Gastrocnemius medialis (tissue), 4 donors: ENCODE results near the gene PPP4R3B. TPM values are rescaled to one million over a fixed set of nuclear protein-coding genes. Genes with fewer than 3 reads are reported as not detected.

Source experiments
- ATAC-seq, 2 donors: fragments of 150-250 bp; one replicate each; pipeline ENCODE4 v1.9.1; 2016
- DNase-seq, 2 donors: peaks; one replicate each; pipeline ENCODE4 v3.0.0-alpha.2; 2019
- H3K27ac ChIP-seq, 4 donors: fragments of 200-600 bp; sonication (generic); 1 replicate in 1 of 4; 2 replicates in 3 of 4; pipeline ENCODE4 v1.5.1; 2016 to 2018; ENCODE audit warnings: mild to moderate bottlenecking in 2 of 4, moderate library complexity in 1 of 4
- H3K27me3 ChIP-seq, 3 donors: fragments of 200-600 bp; sonication (generic) in 2 of 3; 1 replicate in 1 of 3; 2 replicates in 2 of 3; pipeline versions ENCODE4 v1.5.1 to v1.6.0; 2016 to 2019; ENCODE audit warnings: mild to moderate bottlenecking in 1 of 3, moderate library complexity in 1 of 3
- H3K36me3 ChIP-seq, 2 donors: fragments of 200-600 bp; sonication (generic) in 1 of 2; one replicate each; pipeline ENCODE4 v1.5.1; 2017 to 2018
- H3K4me1 ChIP-seq, 2 donors: fragments of 200-600 bp; sonication (generic) in 1 of 2; one replicate each; pipeline ENCODE4 v1.5.1; 2016 to 2017; ENCODE audit warnings: mild to moderate bottlenecking in 2 of 2
- H3K4me3 ChIP-seq, 4 donors: fragments of 200-600 bp; sonication (generic) in 3 of 4; 1 replicate in 1 of 4; 2 replicates in 3 of 4; pipeline ENCODE4 v1.5.1; 2016 to 2019; ENCODE audit warnings: mild to moderate bottlenecking in 2 of 4
- H3K9me3 ChIP-seq, 3 donors: fragments of 200-600 bp; sonication (generic) in 2 of 3; 1 replicate in 1 of 3; 2 replicates in 2 of 3; pipeline ENCODE4 v1.5.1; 2016 to 2019
- POLR2A ChIP-seq, 2 donors: fragments of 450-650 bp; IDR thresholded peaks; one replicate each; pipeline ENCODE4 v1.6.1; 2017; ENCODE audit warnings: antibody characterized with exemption in 2 of 2, mild to moderate bottlenecking in 2 of 2, moderate library complexity in 2 of 2
- in situ Hi-C, 4 donors: fragments of 200-750 bp; cut with MboI; loops; one replicate each; pipeline versions ENCODE4 v1.15.0 to v1.8.0; 2017; ENCODE audit warnings: low sequenced_read_pairs in 4 of 4
- intact Hi-C: fragments of 100-400 bp; cut with DNase I; formaldehyde crosslinking; loops from one replicate; pipeline ENCODE4 v1.15.1; 2023; ENCODE audit warnings: low total_unique reads
- total RNA-seq, 4 donors: library from RNA; depleted of rRNA; stranded (reverse); fragments of >200 nt; gene quantifications; one replicate each; pipeline versions ENCODE4 v1.1.0 to v1.2.3, GENCODE V29; 2016
- TF ChIP-seq, protein P1 (sequence below), 5 experiments: fragments of 450-650 bp in 3 of 5; fragments of 200-600 bp in 2 of 5; sonication (generic) in 2 of 5; IDR thresholded peaks in 4 of 5; conservative IDR thresholded peaks in 1 of 5; 1 replicate in 4 of 5; 2 replicates in 1 of 5; pipeline ENCODE4 v1.5.1; 2016 to 2019; ENCODE audit warnings: antibody characterized with exemption in 5 of 5, mild to moderate bottlenecking in 3 of 5, moderate library complexity in 3 of 5

PPP4R3B gene
- total RNA-seq, 4 donors from 2014 or later, result 20.6 to 30.3 (median 25.4) TPM

DNA sequence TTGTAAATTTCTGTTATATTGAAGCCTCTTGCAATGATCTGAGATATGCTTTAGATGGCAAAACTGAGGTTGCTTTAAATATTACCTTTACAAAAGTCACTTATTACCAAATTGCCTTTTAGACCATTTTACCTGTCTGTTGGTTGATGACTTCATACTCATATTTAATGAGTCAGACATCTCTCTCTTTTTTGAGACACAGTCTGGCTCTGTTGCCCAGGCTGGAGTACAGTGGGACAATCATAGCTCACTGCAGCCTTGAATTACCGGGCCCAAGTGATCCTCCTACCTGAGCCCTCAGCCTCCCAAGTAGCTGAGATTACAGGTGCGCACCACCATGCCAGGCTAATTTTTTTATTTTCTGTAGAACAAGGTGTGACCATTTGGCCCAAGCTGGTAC lies 11.5 kb upstream of the PPP4R3B start:
- in situ Hi-C loops (no loop called here), intact Hi-C loops (no loop called here)
- TF ChIP-seq, protein P1, sequence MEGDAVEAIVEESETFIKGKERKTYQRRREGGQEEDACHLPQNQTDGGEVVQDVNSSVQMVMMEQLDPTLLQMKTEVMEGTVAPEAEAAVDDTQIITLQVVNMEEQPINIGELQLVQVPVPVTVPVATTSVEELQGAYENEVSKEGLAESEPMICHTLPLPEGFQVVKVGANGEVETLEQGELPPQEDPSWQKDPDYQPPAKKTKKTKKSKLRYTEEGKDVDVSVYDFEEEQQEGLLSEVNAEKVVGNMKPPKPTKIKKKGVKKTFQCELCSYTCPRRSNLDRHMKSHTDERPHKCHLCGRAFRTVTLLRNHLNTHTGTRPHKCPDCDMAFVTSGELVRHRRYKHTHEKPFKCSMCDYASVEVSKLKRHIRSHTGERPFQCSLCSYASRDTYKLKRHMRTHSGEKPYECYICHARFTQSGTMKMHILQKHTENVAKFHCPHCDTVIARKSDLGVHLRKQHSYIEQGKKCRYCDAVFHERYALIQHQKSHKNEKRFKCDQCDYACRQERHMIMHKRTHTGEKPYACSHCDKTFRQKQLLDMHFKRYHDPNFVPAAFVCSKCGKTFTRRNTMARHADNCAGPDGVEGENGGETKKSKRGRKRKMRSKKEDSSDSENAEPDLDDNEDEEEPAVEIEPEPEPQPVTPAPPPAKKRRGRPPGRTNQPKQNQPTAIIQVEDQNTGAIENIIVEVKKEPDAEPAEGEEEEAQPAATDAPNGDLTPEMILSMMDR (IDR thresholded peaks at IDR 0.05 in 4 of 5, conservative IDR thresholded peaks at IDR 0.05 in 1 of 5), result no peak
- no peak for TF ChIP-seq POLR2A (IDR thresholded peaks at IDR 0.05)
- H3K4me1 ChIP-seq, result no peaks in the 10 kb centered on the region
- DNase-seq (no peak), ATAC-seq (no peak)
- H3K9me3 ChIP-seq, result no peaks in the 10 kb centered on the region
- peaks cover 0 to 21% of the 10 kb centered on the region in 2 donors for H3K36me3 ChIP-seq
- no peak overlapping the region for H3K27ac ChIP-seq
- H3K4me3 ChIP-seq, result no peak overlapping the region
- no peaks in the 10 kb centered on the region for H3K27me3 ChIP-seq

DNA sequence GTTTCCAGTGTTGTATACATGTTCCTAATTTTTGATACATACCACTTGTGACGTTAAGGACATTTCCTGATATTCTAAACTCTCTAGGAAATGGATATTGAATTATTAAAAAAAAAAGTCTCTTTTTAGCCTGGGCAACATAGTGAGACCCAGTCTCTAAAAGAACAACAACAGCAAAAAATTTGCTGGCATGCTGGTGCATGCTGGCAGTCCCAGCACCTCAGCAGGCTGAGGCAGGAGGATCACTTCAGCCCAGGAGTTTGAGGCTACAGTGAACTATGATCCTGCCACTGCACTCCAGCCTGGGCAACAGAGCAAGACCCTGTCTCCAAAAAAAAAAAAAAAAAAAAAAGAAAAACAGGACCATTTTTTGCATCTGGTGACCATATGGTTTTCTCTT lies 10.5 kb upstream of the PPP4R3B start:
- intact Hi-C loops (no loop called here), in situ Hi-C loops (no loop called here)
- DNase-seq (no peak), ATAC-seq (no peak)
- no peak for TF ChIP-seq POLR2A (IDR thresholded peaks at IDR 0.05)
- TF ChIP-seq, protein P1 (IDR thresholded peaks at IDR 0.05 in 4 of 5, conservative IDR thresholded peaks at IDR 0.05 in 1 of 5), result no peak
- Histone ChIP-seq H3K27me3 (no peaks in the 10 kb centered on the region), H3K27ac (no peak overlapping the region), H3K9me3 (no peaks in the 10 kb centered on the region), H3K36me3 (peaks cover 0 to 14% of the 10 kb centered on the region in 2 donors), H3K4me3 (no peak overlapping the region), H3K4me1 (no peaks in the 10 kb centered on the region)

- peaks cover 16% of the 10 kb centered on the region in 2 donors for H3K4me1 ChIP-seq
- no peaks in the 10 kb centered on the region for H3K36me3 ChIP-seq
- DNase-seq, result no peak
- no peak overlapping the region for H3K4me3 ChIP-seq
- TF ChIP-seq, protein P1 (IDR thresholded peaks at IDR 0.05 in 4 of 5, conservative IDR thresholded peaks at IDR 0.05 in 1 of 5), result no peak
- no peak for TF ChIP-seq POLR2A (IDR thresholded peaks at IDR 0.05)
- ATAC-seq, result no peak
- intact Hi-C loops (no loop called here), in situ Hi-C loops (no loop called here)
- no peak overlapping the region for H3K27ac ChIP-seq
- no peaks in the 10 kb centered on the region for H3K27me3 ChIP-seq
- H3K9me3 ChIP-seq, result no peaks in the 10 kb centered on the region
Measured at GRCh38 chr2:55621802-55622201, 4.4 kb upstream of the PPP4R3B start.

DNA sequence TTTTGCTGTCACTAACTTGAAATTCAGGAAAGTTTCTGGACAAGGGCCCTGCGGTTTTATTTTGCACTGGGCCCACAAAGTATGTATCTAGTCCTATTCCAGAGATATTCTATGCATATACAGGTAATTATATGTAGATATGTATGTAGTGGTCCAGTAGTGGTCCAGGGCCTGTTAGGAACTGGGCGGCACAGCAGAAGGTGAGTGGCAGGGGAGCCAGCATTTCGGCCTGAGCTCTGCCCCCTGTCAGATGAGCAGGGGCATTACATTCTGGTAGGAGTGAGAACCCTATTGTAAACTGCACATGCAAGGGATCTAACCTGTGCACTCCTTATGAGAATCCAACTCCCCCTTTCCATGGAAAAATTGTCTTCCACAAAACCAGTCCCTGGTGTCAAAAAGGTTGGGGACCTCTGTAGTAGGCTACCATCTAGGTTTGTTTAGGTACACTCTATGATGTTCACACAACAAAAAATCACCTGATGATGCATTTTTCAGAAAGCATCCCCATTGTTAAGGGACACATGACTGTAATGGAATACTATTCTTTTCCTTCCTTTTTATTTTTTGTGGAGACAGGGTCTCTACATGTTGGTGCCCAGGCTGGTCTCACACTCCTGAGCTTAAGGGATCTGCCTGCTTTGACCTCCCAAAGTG lies 2.8 kb upstream of the PPP4R3B start:
- Histone ChIP-seq H3K36me3 (no peaks in the 10 kb centered on the region), H3K9me3 (no peaks in the 10 kb centered on the region), H3K4me3 (no peak overlapping the region), H3K27me3 (no peaks in the 10 kb centered on the region), H3K27ac (no peak overlapping the region), H3K4me1 (peaks cover 22 to 25% of the 10 kb centered on the region in 2 donors)
- in situ Hi-C loops (no loop called here), intact Hi-C loops (no loop called here)
- DNase-seq (no peak), ATAC-seq (no peak)
- TF ChIP-seq POLR2A (IDR thresholded peaks at IDR 0.05), result no peak
- TF ChIP-seq, protein P1 (IDR thresholded peaks at IDR 0.05 in 4 of 5, conservative IDR thresholded peaks at IDR 0.05 in 1 of 5), result peak in 1 of 5 experiments; percentile 19
